ENCODE results near the gene CYP2U1.

DNA sequence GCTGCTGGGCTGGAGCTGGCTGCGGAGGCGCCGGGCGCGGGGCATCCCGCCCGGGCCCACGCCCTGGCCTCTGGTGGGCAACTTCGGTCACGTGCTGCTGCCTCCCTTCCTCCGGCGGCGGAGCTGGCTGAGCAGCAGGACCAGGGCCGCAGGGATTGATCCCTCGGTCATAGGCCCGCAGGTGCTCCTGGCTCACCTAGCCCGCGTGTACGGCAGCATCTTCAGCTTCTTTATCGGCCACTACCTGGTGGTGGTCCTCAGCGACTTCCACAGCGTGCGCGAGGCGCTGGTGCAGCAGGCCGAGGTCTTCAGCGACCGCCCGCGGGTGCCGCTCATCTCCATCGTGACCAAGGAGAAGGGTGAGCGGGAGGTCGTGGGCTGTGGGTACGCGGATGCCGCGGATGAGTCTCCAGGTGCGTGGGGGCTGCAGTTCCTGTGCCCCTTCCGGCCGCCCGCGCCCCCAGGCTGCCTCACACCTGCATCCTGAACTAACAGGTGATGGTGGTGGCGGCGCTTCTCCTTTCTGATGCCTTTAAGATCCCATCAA is 499 bp downstream of the CYP2U1 start:
- TF ChIP-seq CBX8 (IDR thresholded peaks at IDR 0.05; ENCODE audit: borderline replicate concordance, extremely low read depth, low read depth, low read length, poor library complexity, severe bottlenecking) (no peak), MTA1 (IDR thresholded peaks at IDR 0.05; ENCODE audit: borderline replicate concordance) (no peak), FOXP1 (CRISPR knock-in tag; IDR thresholded peaks at IDR 0.05) (no peak), CC2D1A (IDR thresholded peaks at IDR 0.05) (no peak), CTCF (IDR thresholded peaks at IDR 0.05 in 2 of 3, conservative IDR thresholded peaks at IDR 0.05 in 1 of 3; ENCODE audit: insufficient read depth in 2 of 3, low read depth in 1 of 3, low read length in 3 of 3) (no peak), EGR1 (conservative IDR thresholded peaks at IDR 0.05) (no peak), SP1 (CRISPR knock-in tag; IDR thresholded peaks at IDR 0.05) (no peak)
- TF ChIP-seq, protein P1, sequence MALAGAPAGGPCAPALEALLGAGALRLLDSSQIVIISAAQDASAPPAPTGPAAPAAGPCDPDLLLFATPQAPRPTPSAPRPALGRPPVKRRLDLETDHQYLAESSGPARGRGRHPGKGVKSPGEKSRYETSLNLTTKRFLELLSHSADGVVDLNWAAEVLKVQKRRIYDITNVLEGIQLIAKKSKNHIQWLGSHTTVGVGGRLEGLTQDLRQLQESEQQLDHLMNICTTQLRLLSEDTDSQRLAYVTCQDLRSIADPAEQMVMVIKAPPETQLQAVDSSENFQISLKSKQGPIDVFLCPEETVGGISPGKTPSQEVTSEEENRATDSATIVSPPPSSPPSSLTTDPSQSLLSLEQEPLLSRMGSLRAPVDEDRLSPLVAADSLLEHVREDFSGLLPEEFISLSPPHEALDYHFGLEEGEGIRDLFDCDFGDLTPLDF (CRISPR knock-in tag; IDR thresholded peaks at IDR 0.05), result no peak
- TF ChIP-seq, protein P2, sequence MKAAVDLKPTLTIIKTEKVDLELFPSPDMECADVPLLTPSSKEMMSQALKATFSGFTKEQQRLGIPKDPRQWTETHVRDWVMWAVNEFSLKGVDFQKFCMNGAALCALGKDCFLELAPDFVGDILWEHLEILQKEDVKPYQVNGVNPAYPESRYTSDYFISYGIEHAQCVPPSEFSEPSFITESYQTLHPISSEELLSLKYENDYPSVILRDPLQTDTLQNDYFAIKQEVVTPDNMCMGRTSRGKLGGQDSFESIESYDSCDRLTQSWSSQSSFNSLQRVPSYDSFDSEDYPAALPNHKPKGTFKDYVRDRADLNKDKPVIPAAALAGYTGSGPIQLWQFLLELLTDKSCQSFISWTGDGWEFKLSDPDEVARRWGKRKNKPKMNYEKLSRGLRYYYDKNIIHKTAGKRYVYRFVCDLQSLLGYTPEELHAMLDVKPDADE (conservative IDR thresholded peaks at IDR 0.05; ENCODE audit: control insufficient read depth, low read depth, low read length), result no peak
